Measurements from ENCODE around the gene DENND1A.

Gene DENND1A

GRCh38 chr9:123617952-123618678, 311.8 kb downstream of the DENND1A start:
- no peak for DNase-seq (ENCODE audit: low read depth in 2 of 2)

DNA sequence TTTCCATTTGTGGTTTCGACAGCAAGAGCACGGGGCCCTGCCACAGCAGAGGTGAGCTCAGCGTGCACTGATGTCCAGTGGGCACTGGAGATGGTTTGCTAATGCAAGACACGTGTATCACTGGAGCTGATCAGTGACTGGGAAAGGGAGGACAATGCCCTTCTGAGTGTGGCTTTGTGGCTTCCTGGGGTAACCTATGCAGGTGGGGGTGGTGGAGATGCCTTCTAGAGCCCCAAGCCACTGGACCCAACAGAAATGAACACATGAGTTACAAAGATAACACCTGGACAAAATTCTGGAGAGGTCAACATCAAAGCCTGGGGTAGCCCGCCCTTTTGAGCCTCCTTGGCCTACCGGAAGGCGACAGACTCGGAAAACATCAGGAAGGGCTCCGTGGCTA, 312.6 kb downstream of the DENND1A start:
- DNase-seq (ENCODE audit: low read depth in 2 of 2), result no peak

DNA sequence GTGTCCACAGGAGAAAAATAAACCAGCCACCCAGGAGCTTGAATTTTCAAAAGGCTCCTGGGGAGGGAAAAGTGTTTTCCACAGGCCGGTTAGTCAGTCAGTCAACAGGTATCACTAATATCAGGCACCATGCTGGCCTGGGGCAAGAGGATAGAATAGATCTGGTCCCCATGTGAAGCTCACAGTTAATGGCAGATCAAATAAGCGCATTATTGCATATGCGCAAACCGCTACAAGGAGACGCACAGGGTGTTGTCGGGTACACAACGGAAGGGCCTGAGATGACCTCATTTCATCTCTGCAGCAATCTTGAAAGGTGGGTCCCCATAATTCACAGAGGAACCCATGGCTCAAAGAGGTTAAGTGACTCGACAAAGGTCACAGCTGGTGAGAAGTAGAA, 313.2 kb downstream of the DENND1A start:
- DNase-seq (ENCODE audit: low read depth in 2 of 2), result no peak

- no peak for DNase-seq (ENCODE audit: low read depth in 2 of 2)
Measured at GRCh38 chr9:123615381-123615780, 314.5 kb downstream of the DENND1A start.

- no peak for DNase-seq (ENCODE audit: low read depth in 2 of 2)
Measured at GRCh38 chr9:123614306-123615263, 315.3 kb downstream of the DENND1A start.

- DNase-seq (ENCODE audit: low read depth in 2 of 2), result no peak
Measured at GRCh38 chr9:123611226-123611625, 318.7 kb downstream of the DENND1A start.

GRCh38 chr9:123609844-123610243, 320.1 kb downstream of the DENND1A start:
- DNase-seq (ENCODE audit: low read depth in 2 of 2), result no peak

GRCh38 chr9:123608104-123608503, 321.8 kb downstream of the DENND1A start:
- no peak for DNase-seq (ENCODE audit: low read depth in 2 of 2)

DNA sequence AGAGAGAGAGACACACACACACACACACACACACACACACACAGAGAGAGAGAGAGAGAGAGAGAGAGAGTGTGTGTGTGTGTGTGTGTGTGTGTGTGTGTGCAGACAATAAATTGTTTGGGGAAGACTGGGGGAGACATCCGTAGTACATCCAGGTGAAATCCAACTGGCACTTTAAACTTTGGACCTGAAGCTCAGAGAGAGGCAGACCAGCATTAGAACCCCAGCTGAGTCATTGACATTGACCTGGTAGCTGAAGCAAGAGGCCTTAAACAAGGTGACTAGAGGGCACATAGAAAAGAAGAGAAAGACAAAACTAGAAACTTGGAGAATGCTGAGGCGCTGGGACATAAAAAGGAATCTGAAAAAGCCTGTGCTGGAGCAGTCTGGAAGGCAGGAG, 322.4 kb downstream of the DENND1A start:
- no peak for DNase-seq (ENCODE audit: low read depth in 2 of 2)

DNA sequence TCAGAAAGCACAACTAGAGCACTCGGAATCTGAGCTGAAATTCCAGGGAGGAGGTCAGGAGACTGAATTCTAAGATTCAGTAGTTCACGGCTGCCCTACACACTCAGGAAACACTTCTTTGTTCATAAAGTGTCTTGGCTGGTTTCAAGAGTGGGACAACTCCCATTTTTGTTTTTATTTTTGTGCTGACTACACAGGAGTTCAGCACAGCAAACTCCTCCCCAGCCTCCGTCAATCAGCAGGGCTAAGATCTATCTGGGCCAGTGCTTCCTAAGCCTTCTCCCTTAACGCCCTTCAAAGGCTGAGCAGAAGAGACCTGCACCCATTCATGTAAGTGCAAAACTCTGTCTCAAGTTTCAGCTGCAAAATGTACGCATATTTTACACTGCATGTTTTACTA, 323.8 kb downstream of the DENND1A start:
- DNase-seq (ENCODE audit: low read depth in 2 of 2), result no peak

- no peak for DNase-seq (ENCODE audit: low read depth in 2 of 2)
Measured at GRCh38 chr9:123605286-123605685, 324.6 kb downstream of the DENND1A start.

DNA sequence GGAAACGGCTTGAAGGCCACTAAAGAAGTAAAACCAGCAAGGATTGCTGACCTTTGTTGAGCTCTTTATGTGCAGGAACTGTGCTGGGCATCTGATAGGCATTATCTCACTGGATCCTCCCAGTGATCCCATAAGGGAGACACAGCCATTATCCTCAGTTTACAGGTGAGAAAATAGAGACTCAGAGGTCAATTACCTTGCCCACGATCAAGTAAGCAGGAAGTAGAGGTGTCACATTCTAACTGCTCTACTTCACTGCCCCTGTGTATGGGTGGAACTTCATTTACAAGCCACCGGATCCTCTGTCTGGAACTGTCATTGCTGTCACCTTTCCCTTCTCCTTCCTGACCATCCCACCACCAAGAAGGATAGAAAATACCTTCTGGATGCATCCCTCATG, 325.1 kb downstream of the DENND1A start:
- DNase-seq (ENCODE audit: low read depth in 2 of 2), result no peak

DNA sequence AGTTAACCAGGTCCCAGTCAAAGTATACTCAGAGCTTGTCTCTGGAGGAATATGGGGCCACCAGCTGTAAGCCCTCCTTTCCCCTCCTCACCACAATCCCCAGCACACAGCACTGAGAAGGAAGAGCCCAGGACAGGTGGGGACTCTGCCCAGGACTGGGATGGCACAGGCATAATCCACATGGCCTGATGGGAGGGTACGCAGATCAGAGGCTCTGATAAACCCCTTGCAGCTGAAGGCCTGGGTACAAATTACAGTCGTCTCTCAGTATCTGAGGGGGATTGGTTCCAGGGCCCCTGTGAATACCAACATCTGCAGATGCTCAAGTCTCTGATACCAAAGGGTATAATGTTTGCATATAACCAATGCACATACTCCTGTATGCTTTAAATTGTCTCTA, 328.1 kb downstream of the DENND1A start:
- DNase-seq (ENCODE audit: low read depth in 2 of 2), result no peak

DNA sequence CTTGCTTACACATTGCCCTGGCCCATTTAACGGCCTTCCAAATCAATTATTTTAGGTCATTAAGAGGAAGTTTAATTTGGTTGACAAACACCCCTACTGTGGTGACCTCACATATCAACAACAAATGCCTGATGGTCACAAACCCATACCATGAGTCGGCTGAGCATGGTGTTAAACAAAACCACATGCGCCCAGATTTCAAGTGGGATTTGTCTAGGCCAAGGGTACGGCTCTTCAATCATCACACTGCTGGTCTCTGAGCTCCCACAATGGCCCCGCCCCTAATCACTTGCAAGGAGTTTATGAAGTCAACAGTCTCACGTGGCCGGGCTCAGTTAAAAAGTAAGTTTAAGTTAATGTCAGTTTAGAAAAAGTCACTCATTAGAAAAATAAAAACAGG, 330.1 kb downstream of the DENND1A start:
- DNase-seq (ENCODE audit: low read depth in 2 of 2), result no peak

DNA sequence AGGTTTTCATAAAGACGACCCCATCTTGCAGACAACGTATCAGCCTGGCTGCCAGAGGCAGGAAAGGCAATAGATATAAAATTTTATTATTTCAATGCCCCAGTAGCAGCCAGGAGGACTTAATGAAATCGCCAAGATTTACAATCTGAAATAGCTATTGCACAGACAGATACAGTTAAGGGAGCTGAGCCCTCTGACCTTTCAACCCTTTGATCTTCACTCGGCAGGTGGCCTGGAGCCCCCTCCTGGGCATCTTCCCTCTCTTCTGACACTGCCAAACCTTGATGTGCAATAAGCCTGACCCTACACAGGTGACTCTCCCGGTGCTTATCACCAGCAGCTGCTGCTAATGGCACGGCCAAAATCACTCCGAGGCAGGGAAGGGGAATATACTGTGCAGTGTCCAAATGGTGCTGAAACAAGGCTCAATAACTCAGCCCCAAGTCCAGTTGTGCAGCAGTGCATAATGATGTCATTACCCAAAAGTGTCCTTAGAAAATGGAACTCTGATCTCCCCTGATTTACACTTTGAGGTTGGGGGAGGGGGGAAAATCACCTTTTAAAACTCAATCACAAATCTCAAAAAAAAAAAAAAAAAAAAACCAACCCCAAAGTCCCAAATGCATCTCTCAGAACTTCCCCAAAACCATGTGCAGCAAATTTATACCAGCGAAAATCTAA, 331.9 kb downstream of the DENND1A start:
- no peak for DNase-seq (ENCODE audit: low read depth in 2 of 2)

- DNase-seq (ENCODE audit: low read depth in 2 of 2), result no peak
Measured at GRCh38 chr9:123597048-123597447, 332.9 kb downstream of the DENND1A start.

DNA sequence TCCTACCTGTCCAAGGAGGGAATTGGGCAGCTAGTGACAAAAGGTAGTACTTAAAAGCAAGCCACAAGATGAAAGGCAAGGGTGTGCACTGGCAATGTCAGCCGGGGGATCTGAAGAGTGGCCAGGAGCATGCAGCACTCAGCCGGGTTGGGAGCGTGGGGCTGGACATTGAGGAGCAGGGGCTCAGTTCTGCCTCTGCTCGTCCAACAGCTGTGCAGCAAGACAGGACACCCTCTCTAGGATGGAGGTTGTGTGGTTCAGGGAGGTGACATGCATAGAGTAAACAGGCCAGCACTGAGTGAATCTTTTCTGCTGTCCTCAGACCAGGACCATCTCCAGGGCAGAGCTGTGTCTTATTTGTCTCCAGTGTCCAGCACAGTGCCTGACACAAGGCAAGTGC, 338.6 kb downstream of the DENND1A start:
- DNase-seq (ENCODE audit: low read depth in 2 of 2), result no peak

GRCh38 chr9:123590499-123590898, 339.4 kb downstream of the DENND1A start:
- DNase-seq (ENCODE audit: low read depth in 2 of 2), result no peak

GRCh38 chr9:123589361-123590239, 340.3 kb downstream of the DENND1A start:
- DNase-seq (ENCODE audit: low read depth in 2 of 2), result no peak

DNA sequence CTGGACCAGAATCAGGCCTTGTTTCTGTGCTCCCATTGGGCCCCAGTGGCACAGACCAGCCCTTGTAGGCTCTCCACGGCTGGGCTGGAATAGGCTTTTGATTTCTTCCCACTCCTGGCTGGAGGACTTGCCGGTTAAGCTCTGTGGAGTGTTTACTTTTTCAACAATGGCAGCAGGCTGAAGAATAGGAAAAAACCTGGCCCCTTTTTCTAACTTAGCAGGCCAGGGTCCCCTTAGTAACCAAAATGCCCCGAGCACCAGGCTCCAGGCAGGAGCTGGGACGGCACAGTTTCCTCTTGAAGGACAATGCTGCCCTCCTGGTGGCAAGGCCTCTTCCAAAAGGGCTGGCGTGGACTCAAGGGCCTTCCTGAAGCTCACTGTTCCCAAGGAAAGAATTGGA, 343.7 kb downstream of the DENND1A start:
- DNase-seq (ENCODE audit: low read depth in 2 of 2), result no peak
